ENCODE data around the gene DISC1.

The DISC1 gene

DNA sequence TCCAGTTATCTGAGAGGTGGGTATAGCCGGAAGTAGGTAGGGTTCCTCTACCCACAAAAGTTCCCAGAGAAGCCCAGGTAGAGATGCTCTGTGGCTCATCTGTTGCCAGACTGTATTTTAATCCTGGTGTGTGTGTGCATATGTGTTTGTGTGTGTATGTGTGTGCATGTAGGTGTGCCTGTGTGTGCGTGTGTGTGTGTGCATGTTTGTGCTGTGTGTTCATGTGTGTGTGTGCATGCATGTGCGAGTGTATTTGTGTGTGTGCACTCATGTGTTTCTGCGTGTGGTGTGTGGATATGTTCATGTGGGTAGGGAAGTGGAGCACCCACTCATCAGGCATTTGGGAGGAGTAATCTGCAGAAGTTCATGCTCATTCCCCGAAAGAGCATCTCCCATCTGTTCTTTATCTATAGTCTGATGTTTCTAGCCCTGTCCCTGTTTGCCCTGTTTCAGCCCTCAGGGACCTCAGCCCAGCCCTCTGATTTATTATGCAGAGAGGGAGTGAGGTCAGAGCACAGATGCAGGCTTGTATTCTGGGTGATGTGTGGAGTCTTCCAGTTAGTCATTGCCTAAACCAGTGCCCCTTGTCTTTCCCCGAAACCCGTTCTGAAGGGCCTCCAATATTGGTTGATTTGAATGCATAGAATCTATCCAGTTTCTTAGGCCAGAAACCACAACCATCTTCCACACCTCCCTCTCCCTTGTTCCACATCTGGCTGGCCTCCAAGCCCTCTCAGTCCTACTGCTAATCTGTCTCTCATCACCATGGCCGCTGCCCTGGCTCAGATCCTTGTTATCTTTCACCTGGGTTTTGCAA lies 69.1 kb downstream of the DISC1 start:
- no peak for TF ChIP-seq ZBTB7A (IDR thresholded peaks at IDR 0.05; ENCODE audit: low read depth)
- TF ChIP-seq CREB1 (IDR thresholded peaks at IDR 0.05; ENCODE audit: low read depth), result no peak
- no peak for TF ChIP-seq EGR1 (IDR thresholded peaks at IDR 0.05)
- no peak for TF ChIP-seq CEBPB (IDR thresholded peaks at IDR 0.05)
- TF ChIP-seq, protein P1, sequence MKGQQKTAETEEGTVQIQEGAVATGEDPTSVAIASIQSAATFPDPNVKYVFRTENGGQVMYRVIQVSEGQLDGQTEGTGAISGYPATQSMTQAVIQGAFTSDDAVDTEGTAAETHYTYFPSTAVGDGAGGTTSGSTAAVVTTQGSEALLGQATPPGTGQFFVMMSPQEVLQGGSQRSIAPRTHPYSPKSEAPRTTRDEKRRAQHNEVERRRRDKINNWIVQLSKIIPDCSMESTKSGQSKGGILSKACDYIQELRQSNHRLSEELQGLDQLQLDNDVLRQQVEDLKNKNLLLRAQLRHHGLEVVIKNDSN (IDR thresholded peaks at IDR 0.05), result no peak
- no peak for TF ChIP-seq RAD21 (IDR thresholded peaks at IDR 0.05; ENCODE audit: low read depth)
- no peak for TF ChIP-seq EP300 (IDR thresholded peaks at IDR 0.05; ENCODE audit: borderline replicate concordance)

DNA sequence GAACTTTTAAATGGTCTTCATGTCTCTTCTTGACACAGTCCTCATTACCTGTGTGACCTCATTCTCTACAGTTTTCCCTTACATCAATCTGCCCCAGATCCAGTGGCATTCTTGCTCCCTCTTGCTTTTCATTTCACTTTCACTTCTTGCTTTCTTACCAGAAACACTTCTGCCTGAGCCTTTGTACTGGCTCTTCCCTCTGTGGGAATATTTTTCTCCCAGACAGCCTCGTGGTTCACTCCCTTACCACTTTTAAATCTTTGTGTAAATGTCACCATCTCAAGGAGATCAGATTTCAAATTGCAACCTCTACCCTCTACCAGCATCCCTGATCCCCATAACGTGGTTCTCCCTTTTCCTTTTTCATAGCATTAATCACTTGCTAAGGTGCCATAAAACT lies 73.2 kb downstream of the DISC1 start:
- TF ChIP-seq EGR1 (IDR thresholded peaks at IDR 0.05) (no peak), CREB1 (IDR thresholded peaks at IDR 0.05; ENCODE audit: low read depth) (no peak), EP300 (IDR thresholded peaks at IDR 0.05; ENCODE audit: borderline replicate concordance) (no peak)

DNA sequence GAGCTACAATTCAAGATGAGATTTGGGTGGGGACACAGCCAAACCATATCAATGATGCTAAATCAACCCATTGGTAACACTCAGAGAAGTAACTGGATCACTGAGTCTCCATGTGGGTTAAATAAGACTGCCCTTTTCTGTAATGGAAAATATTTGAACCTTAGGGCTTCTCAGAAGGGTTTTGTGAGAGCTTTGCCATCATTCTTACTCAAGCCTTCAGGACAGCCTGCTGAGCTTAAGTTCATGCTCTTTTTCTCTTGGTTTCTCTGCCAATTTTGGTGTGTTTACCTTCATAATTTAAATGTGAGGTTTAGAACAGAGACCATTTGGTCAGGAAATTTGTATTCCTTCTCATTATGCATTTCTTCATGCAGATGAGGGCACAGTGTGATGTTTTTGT lies 74.7 kb downstream of the DISC1 start:
- no peak for TF ChIP-seq EGR1 (IDR thresholded peaks at IDR 0.05)
- TF ChIP-seq, protein P1 (IDR thresholded peaks at IDR 0.05), result no peak
- no peak for TF ChIP-seq EP300 (IDR thresholded peaks at IDR 0.05; ENCODE audit: borderline replicate concordance)
- TF ChIP-seq, protein P2, sequence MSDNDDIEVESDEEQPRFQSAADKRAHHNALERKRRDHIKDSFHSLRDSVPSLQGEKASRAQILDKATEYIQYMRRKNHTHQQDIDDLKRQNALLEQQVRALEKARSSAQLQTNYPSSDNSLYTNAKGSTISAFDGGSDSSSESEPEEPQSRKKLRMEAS (IDR thresholded peaks at IDR 0.05), result no peak
- TF ChIP-seq FOXM1 (IDR thresholded peaks at IDR 0.05; ENCODE audit: borderline replicate concordance, low read depth), result no peak
- TF ChIP-seq RAD21 (IDR thresholded peaks at IDR 0.05; ENCODE audit: low read depth), result no peak
- TF ChIP-seq ZBTB7A (IDR thresholded peaks at IDR 0.05; ENCODE audit: low read depth), result no peak
- TF ChIP-seq NFIC (IDR thresholded peaks at IDR 0.05), result no peak
- TF ChIP-seq, protein P3, sequence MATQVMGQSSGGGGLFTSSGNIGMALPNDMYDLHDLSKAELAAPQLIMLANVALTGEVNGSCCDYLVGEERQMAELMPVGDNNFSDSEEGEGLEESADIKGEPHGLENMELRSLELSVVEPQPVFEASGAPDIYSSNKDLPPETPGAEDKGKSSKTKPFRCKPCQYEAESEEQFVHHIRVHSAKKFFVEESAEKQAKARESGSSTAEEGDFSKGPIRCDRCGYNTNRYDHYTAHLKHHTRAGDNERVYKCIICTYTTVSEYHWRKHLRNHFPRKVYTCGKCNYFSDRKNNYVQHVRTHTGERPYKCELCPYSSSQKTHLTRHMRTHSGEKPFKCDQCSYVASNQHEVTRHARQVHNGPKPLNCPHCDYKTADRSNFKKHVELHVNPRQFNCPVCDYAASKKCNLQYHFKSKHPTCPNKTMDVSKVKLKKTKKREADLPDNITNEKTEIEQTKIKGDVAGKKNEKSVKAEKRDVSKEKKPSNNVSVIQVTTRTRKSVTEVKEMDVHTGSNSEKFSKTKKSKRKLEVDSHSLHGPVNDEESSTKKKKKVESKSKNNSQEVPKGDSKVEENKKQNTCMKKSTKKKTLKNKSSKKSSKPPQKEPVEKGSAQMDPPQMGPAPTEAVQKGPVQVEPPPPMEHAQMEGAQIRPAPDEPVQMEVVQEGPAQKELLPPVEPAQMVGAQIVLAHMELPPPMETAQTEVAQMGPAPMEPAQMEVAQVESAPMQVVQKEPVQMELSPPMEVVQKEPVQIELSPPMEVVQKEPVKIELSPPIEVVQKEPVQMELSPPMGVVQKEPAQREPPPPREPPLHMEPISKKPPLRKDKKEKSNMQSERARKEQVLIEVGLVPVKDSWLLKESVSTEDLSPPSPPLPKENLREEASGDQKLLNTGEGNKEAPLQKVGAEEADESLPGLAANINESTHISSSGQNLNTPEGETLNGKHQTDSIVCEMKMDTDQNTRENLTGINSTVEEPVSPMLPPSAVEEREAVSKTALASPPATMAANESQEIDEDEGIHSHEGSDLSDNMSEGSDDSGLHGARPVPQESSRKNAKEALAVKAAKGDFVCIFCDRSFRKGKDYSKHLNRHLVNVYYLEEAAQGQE (IDR thresholded peaks at IDR 0.05; ENCODE audit: low read depth), result no peak
- no peak for TF ChIP-seq TAF1 (IDR thresholded peaks at IDR 0.05; ENCODE audit: low read depth)
- no peak for TF ChIP-seq CREB1 (IDR thresholded peaks at IDR 0.05; ENCODE audit: low read depth)
- no peak for TF ChIP-seq TEAD4 (IDR thresholded peaks at IDR 0.05)
- TF ChIP-seq YY1 (IDR thresholded peaks at IDR 0.05; ENCODE audit: low read depth), result no peak
- no peak for TF ChIP-seq CEBPB (IDR thresholded peaks at IDR 0.05)

DNA sequence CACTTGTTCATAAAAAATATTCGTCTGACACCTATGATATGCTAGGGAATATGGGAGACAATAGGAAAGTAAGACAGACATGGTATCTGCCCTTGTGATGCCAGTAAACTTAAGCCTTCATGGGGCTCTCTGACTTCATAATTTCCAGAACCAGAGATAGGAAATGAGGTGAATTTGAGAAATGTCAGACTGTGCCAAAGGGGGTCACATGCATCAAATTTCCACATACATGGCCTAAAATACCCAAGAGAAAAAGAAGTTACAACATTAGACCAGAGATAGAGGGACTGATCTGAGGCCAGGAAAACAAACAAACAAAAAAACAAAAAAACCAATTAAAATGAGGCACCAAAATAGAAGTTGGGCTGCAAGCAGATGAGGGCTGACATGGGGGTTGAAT lies 75.7 kb downstream of the DISC1 start:
- TF ChIP-seq TCF12 (IDR thresholded peaks at IDR 0.05; ENCODE audit: low read depth) (no peak), EP300 (IDR thresholded peaks at IDR 0.05; ENCODE audit: borderline replicate concordance) (no peak), RAD21 (IDR thresholded peaks at IDR 0.05; ENCODE audit: low read depth) (no peak), NFIC (IDR thresholded peaks at IDR 0.05) (no peak), EGR1 (IDR thresholded peaks at IDR 0.05) (no peak), TEAD4 (IDR thresholded peaks at IDR 0.05) (no peak), CREB1 (IDR thresholded peaks at IDR 0.05; ENCODE audit: low read depth) (no peak), TAF1 (IDR thresholded peaks at IDR 0.05; ENCODE audit: low read depth) (no peak), CEBPB (IDR thresholded peaks at IDR 0.05) (no peak), ZBTB7A (IDR thresholded peaks at IDR 0.05; ENCODE audit: low read depth) (no peak), YY1 (IDR thresholded peaks at IDR 0.05; ENCODE audit: low read depth) (no peak), FOXM1 (IDR thresholded peaks at IDR 0.05; ENCODE audit: borderline replicate concordance, low read depth) (no peak)
- TF ChIP-seq, protein P2 (IDR thresholded peaks at IDR 0.05), result no peak
- TF ChIP-seq, protein P1 (IDR thresholded peaks at IDR 0.05), result no peak
- TF ChIP-seq, protein P3 (IDR thresholded peaks at IDR 0.05; ENCODE audit: low read depth), result no peak

DNA sequence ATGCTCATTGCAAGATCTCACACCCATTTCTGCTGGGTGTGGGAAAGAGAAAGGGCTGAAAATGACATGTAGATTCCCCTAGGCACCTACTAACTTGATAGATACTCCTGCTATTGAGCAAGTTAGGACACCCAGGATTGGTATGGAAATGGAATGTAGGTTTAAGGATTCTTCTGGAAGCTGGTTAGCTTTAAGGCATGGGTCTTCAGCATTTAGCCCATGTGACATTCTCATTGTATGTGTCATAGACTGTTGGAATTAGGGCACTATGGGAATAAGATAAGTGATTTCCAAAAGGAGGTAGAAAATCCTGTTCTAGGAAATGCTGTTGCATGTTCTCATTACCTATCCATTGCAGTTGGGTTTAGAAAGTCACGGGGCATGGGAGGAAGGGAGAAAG lies 76.2 kb downstream of the DISC1 start:
- TF ChIP-seq TAF1 (IDR thresholded peaks at IDR 0.05; ENCODE audit: low read depth) (no peak), TEAD4 (IDR thresholded peaks at IDR 0.05) (no peak), EP300 (IDR thresholded peaks at IDR 0.05; ENCODE audit: borderline replicate concordance) (no peak), CEBPB (IDR thresholded peaks at IDR 0.05) (no peak), RAD21 (IDR thresholded peaks at IDR 0.05; ENCODE audit: low read depth) (no peak), FOXM1 (IDR thresholded peaks at IDR 0.05; ENCODE audit: borderline replicate concordance, low read depth) (no peak), NFIC (IDR thresholded peaks at IDR 0.05) (no peak), CREB1 (IDR thresholded peaks at IDR 0.05; ENCODE audit: low read depth) (no peak), EGR1 (IDR thresholded peaks at IDR 0.05) (no peak), TCF12 (IDR thresholded peaks at IDR 0.05; ENCODE audit: low read depth) (no peak), YY1 (IDR thresholded peaks at IDR 0.05; ENCODE audit: low read depth) (no peak), ZBTB7A (IDR thresholded peaks at IDR 0.05; ENCODE audit: low read depth) (no peak)
- TF ChIP-seq, protein P1 (IDR thresholded peaks at IDR 0.05), result no peak
- TF ChIP-seq, protein P2 (IDR thresholded peaks at IDR 0.05), result no peak
- TF ChIP-seq, protein P3 (IDR thresholded peaks at IDR 0.05; ENCODE audit: low read depth), result no peak

Data from Ishikawa (cell line).